HG02763 (cell line): ENCODE measurements around the gene POTEJ.
"Not testable (repeated sequence)": the region's sequence is repeated elsewhere in the genome, so short reads cannot be mapped to it uniquely, and the experiment has no call there.

Experiments used
- ATAC-seq: cut with Tn5 transposase; IDR thresholded peaks from one replicate; pipeline ENCODE4 v1.9.1; 2021; ENCODE audit warnings: mild to moderate bottlenecking, moderate library complexity; ENCODE audit not compliant: unreplicated experiment

Gene POTEJ

GRCh38 chr2:130611140-130611539 is at the start of gene POTEJ:
Gene POTEJ, plus strand, starts transcription at chr2:130611440. Its CDS starts 93 bp downstream, at chr2:130611533.
- not testable (repeated sequence) for ATAC-seq

GRCh38 chr2:130566165-130566564 is 45.1 kb upstream of the POTEJ start:
- not testable (repeated sequence) for ATAC-seq

GRCh38 chr2:130571929-130572328 is 39.3 kb upstream of the POTEJ start:
- ATAC-seq: not testable (repeated sequence)

- not testable (repeated sequence) for ATAC-seq
These were observed 37.0 kb upstream of the POTEJ start for GRCh38 chr2:130574230-130574629.

GRCh38 chr2:130576209-130576784 is 34.9 kb upstream of the POTEJ start:
- not testable (repeated sequence) for ATAC-seq

- ATAC-seq: not testable (repeated sequence)
These were observed 33.7 kb upstream of the POTEJ start for GRCh38 chr2:130577559-130577958.

GRCh38 chr2:130579121-130579520 is 32.1 kb upstream of the POTEJ start:
- ATAC-seq: not testable (repeated sequence)

- not testable (repeated sequence) for ATAC-seq
These were observed 29.7 kb upstream of the POTEJ start for GRCh38 chr2:130581491-130581890.

GRCh38 chr2:130582970-130583369 is 28.3 kb upstream of the POTEJ start:
- not testable (repeated sequence) for ATAC-seq

GRCh38 chr2:130583582-130583981 is 27.7 kb upstream of the POTEJ start:
- not testable (repeated sequence) for ATAC-seq

GRCh38 chr2:130584726-130585125 is 26.5 kb upstream of the POTEJ start:
- ATAC-seq: not testable (repeated sequence)

GRCh38 chr2:130588688-130589458 is 22.4 kb upstream of the POTEJ start:
- peak; percentile 78 for ATAC-seq

- not testable (repeated sequence) for ATAC-seq
These were observed 20.9 kb upstream of the POTEJ start for GRCh38 chr2:130590170-130590841.

- not testable (repeated sequence) for ATAC-seq
These were observed 20.3 kb upstream of the POTEJ start for GRCh38 chr2:130590842-130591359.

- ATAC-seq: not testable (repeated sequence)
These were observed 18.3 kb upstream of the POTEJ start for GRCh38 chr2:130592791-130593414.

- not testable (repeated sequence) for ATAC-seq
These were observed 17.2 kb upstream of the POTEJ start for GRCh38 chr2:130594011-130594410.

GRCh38 chr2:130596757-130597156 is 14.5 kb upstream of the POTEJ start:
- ATAC-seq: not testable (repeated sequence)

GRCh38 chr2:130597994-130598393 is 13.2 kb upstream of the POTEJ start:
- not testable (repeated sequence) for ATAC-seq

- ATAC-seq: not testable (repeated sequence)
These were observed 12.8 kb upstream of the POTEJ start for GRCh38 chr2:130598463-130598862.

GRCh38 chr2:130599393-130599792 is 11.8 kb upstream of the POTEJ start, which contains the start of gene CFC1:
Gene CFC1, minus strand, starts transcription at chr2:130599575. Its CDS starts 288 bp downstream, at chr2:130599287.
- ATAC-seq: not testable (repeated sequence)

- ATAC-seq: not testable (repeated sequence)
These were observed 11.3 kb upstream of the POTEJ start for GRCh38 chr2:130599926-130600325.
